Esophagus squamous epithelium (tissue), 4 donors: ENCODE measurements around the gene GABRP.

Experiments used
- CTCF ChIP-seq, 6 experiments: fragments of 450-650 bp in 4 of 6; fragments of 200-600 bp in 2 of 6; sonication (generic) in 2 of 6; IDR thresholded peaks; one replicate each; pipeline ENCODE4 v1.5.1; 2016 to 2019; ENCODE audit warnings: antibody characterized with exemption in 6 of 6, mild to moderate bottlenecking in 4 of 6, moderate library complexity in 4 of 6
- POLR2A ChIP-seq, 4 donors: fragments of 450-650 bp; IDR thresholded peaks; one replicate each; pipeline ENCODE4 v1.6.1; 2017; ENCODE audit warnings: antibody characterized with exemption in 4 of 4, mild to moderate bottlenecking in 4 of 4, moderate library complexity in 3 of 4

GRCh38 chr5:170757182-170757601 lies 26.3 kb upstream of the GABRP start:
- TF ChIP-seq CTCF (IDR thresholded peaks at IDR 0.05) = no peak
- no peak for TF ChIP-seq POLR2A (IDR thresholded peaks at IDR 0.05)
